Thyroid gland (tissue), 4 donors: ENCODE measurements around the gene KCNH6.

Experiments
- CTCF ChIP-seq, 6 experiments: fragments of 200-600 bp in 3 of 6; fragments of 450-650 bp in 3 of 6; sonication (generic) in 3 of 6; IDR thresholded peaks; one replicate each; pipeline ENCODE4 v1.5.1; 2016 to 2019; ENCODE audit warnings: antibody characterized with exemption in 6 of 6, mild to moderate bottlenecking in 2 of 6, inconsistent platforms in 1 of 6, moderate library complexity in 1 of 6
- POLR2A ChIP-seq, 2 donors: fragments of 450-650 bp; IDR thresholded peaks; one replicate each; pipeline ENCODE4 v1.6.1; 2017; ENCODE audit warnings: antibody characterized with exemption in 2 of 2, mild to moderate bottlenecking in 2 of 2, moderate library complexity in 1 of 2

GRCh38 chr17:63512896-63513644, 10.1 kb upstream of the KCNH6 start:
- TF ChIP-seq CTCF (IDR thresholded peaks at IDR 0.05) = no peak
- TF ChIP-seq POLR2A (IDR thresholded peaks at IDR 0.05) = no peak
